Measurements from ENCODE around the gene ZFAND2B.

- TF ChIP-seq POLR2A (IDR thresholded peaks at IDR 0.05; ENCODE audit: low read length): peak; percentile 19
- no peak for TF ChIP-seq GATA1 (IDR thresholded peaks at IDR 0.05; ENCODE audit: low read depth, low read length)
Observed at GRCh38 chr2:219207134-219207883, 727 bp downstream of the ZFAND2B start.

Measured in erythroblast (primary cell).